Activated B cell treated with CpG ODN at 0.5 μM for 24 hours (primary cell): ENCODE measurements around the gene KCNQ1. TPM values are rescaled to one million over a fixed set of nuclear protein-coding genes. Genes with fewer than 3 reads are reported as not detected.

Experiments used
- ATAC-seq: fragments of 200-7000 bp; cut with Tn5 transposase; one replicate; pipeline ENCODE4 v1.10.0; 2021; ENCODE audit warnings: low read depth, mild to moderate bottlenecking, moderate library complexity
- CTCF ChIA-PET: fragments of 350-600 bp; sonication (Branson Sonifier 250); formaldehyde crosslinking; loops from one replicate; lab custom pipeline; 2021; ENCODE audit warnings: antibody characterized with exemption; lab: Charles Lee
- POLR2A ChIA-PET: fragments of 350-600 bp; sonication (Branson Sonifier 250); formaldehyde crosslinking; loops from one replicate; lab custom pipeline; 2021; ENCODE audit warnings: antibody characterized with exemption; lab: Charles Lee
- DNase-seq: peaks from one replicate; pipeline ENCODE4 v3.0.0; 2022
- H3K27ac Mint-ChIP-seq: one replicate; pipeline ENCODE4 v1.8.0; 2020; ENCODE audit warnings: mixed read lengths
- H3K27me3 Mint-ChIP-seq: one replicate; pipeline ENCODE4 v1.8.0; 2021; ENCODE audit warnings: mixed read lengths
- H3K36me3 Mint-ChIP-seq: one replicate; pipeline ENCODE4 v1.8.0; 2021; ENCODE audit warnings: low read depth, mixed read lengths
- H3K4me1 Mint-ChIP-seq: one replicate; pipeline ENCODE4 v1.8.0; 2021; ENCODE audit warnings: mixed read lengths
- H3K4me3 Mint-ChIP-seq: one replicate; pipeline ENCODE4 v1.8.0; 2020; ENCODE audit warnings: mild to moderate bottlenecking, mixed read lengths
- H3K9me3 Mint-ChIP-seq: one replicate; pipeline ENCODE4 v1.8.0; 2020; ENCODE audit warnings: mixed read lengths
- intact Hi-C: fragments of 100-400 bp; cut with micrococcal nuclease; formaldehyde crosslinking; loops from one replicate; pipeline ENCODE4 v1.15.1; 2024
- total RNA-seq: library from RNA; stranded (reverse); gene quantifications from 2 replicates; pipeline ENCODE4 v1.2.3, GENCODE V29; 2022
- TF ChIP-seq, protein P1 (sequence below): fragments of 200-600 bp; IDR thresholded peaks from one replicate; pipeline ENCODE4 v1.8.0; 2022; ENCODE audit warnings: antibody characterized with exemption, mild to moderate bottlenecking

KCNQ1 gene
- total RNA-seq, 1 donor from 2014 or later: 6.5 TPM

DNA sequence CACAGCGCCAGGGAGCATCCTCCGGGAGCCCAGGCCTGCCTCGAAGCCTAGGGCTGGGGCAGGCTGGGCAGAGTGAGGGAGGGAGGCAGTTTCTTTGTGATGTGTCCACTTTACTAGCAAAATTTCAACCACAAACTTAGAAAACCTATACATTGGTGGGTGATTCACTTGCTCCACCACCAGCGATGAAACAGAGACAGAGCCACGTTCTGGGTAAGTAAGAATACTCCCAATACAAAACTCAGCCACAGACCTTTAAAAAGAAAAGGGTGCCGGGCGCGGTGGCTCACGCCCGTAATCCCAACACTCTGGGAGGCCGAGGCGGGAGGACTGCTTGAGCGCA is 418.4 kb downstream of the KCNQ1 start:
- DNase-seq (no peak), ATAC-seq (no peak)
- ChIA-PET CTCF (no interaction called here), POLR2A (no interaction called here)
- intact Hi-C loops: no loop called here
- no peaks in the 10 kb centered on the region for H3K9me3 Mint-ChIP-seq
- H3K27ac Mint-ChIP-seq: no peak overlapping the region
- H3K4me1 Mint-ChIP-seq: peaks cover 5% of the 10 kb centered on the region
- TF ChIP-seq, protein P1, sequence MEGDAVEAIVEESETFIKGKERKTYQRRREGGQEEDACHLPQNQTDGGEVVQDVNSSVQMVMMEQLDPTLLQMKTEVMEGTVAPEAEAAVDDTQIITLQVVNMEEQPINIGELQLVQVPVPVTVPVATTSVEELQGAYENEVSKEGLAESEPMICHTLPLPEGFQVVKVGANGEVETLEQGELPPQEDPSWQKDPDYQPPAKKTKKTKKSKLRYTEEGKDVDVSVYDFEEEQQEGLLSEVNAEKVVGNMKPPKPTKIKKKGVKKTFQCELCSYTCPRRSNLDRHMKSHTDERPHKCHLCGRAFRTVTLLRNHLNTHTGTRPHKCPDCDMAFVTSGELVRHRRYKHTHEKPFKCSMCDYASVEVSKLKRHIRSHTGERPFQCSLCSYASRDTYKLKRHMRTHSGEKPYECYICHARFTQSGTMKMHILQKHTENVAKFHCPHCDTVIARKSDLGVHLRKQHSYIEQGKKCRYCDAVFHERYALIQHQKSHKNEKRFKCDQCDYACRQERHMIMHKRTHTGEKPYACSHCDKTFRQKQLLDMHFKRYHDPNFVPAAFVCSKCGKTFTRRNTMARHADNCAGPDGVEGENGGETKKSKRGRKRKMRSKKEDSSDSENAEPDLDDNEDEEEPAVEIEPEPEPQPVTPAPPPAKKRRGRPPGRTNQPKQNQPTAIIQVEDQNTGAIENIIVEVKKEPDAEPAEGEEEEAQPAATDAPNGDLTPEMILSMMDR: no peak
- H3K4me3 Mint-ChIP-seq: no peak overlapping the region
- no peaks in the 10 kb centered on the region for H3K36me3 Mint-ChIP-seq
- H3K27me3 Mint-ChIP-seq: peaks cover 42% of the 10 kb centered on the region

DNA sequence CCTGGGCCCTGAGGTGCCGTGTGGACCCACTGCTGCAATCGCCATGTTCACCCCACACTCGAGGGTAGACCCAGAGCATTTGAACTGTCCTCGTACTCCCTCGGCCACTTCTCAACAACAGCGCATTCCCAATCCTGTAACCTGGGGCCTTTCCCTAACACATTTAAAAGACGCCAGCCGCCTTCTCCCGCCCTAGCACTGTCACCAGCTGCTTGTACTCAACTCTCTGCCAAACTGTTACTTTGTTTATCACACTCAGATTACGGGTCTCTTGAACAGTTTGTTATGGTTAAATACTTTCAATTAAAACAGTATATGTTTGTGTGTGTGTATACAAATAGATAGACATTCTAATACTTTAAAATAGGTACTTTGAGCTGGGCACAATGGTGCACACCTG is 420.1 kb downstream of the KCNQ1 start:
- H3K4me1 Mint-ChIP-seq: peaks cover 11% of the 10 kb centered on the region
- TF ChIP-seq, protein P1: no peak
- H3K4me3 Mint-ChIP-seq: no peak overlapping the region
- ATAC-seq (no peak), DNase-seq (no peak)
- peaks cover 45% of the 10 kb centered on the region for H3K27me3 Mint-ChIP-seq
- intact Hi-C loops: no loop called here
- CTCF ChIA-PET: no interaction called here
- POLR2A ChIA-PET: no interaction called here
- H3K27ac Mint-ChIP-seq: no peak overlapping the region
- no peaks in the 10 kb centered on the region for H3K36me3 Mint-ChIP-seq
- H3K9me3 Mint-ChIP-seq: no peaks in the 10 kb centered on the region

DNA sequence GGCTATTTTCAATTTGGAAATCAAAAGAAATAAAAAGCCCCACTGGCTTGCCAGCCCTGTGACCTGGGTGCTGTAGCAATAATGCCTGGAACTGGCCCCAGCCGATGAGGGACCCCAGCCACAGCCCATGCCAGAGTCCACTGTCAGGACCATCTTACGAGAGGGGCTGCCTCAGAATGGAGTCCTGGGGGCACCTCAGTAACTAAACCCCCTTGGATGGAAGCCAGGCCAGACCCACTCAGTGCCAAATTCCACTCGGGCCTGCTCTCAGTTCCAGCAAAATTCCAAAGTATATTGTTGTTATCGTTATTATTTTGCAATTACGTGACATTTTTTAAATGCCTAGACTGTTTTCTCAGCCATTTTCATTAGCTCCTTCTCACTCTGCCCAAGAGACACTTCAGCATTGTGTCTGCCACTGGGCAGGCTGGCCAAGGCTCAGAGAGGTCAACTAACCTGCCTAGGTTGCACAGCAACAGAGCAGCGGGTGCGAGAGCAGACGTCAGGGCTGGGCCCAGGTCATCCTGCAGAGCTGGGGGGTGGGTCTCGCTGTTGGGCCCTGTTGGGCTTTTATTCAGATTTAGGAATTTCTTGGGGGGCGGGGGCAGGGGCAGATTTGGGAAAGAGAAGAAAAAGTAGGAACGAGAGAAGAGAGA is 421.2 kb downstream of the KCNQ1 start:
- H3K4me1 Mint-ChIP-seq: peaks cover 8% of the 10 kb centered on the region
- CTCF ChIA-PET: no interaction called here
- ATAC-seq (no peak), DNase-seq (no peak)
- TF ChIP-seq, protein P1: no peak
- intact Hi-C loops: no loop called here
- H3K9me3 Mint-ChIP-seq: no peaks in the 10 kb centered on the region
- no peak overlapping the region for H3K27ac Mint-ChIP-seq
- POLR2A ChIA-PET: no interaction called here
- H3K36me3 Mint-ChIP-seq: no peaks in the 10 kb centered on the region
- H3K4me3 Mint-ChIP-seq: no peak overlapping the region
- H3K27me3 Mint-ChIP-seq: peaks cover 47% of the 10 kb centered on the region

DNA sequence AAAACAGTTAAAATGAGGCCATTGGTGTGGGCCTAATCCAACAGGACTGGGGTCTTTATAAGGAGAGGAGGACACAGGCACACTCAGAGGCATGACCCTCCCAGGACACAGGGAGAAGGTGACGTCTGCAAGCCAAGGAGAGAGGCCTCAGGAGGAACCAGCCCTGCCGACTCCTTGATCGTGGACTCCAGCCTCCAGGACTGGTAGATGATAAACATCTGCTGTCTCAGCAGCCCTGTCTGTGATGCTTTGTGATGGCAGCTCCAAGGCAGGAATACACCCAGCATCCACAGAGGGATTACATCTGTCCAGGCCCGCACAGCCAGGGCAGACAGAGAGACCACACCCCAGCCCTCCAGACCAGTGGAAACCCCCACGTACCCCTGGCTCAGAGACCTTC is 422.3 kb downstream of the KCNQ1 start:
- no peak for DNase-seq
- Mint-ChIP-seq H3K27ac (no peak overlapping the region), H3K27me3 (peaks cover 45% of the 10 kb centered on the region), H3K9me3 (no peaks in the 10 kb centered on the region), H3K4me1 (peaks cover 8% of the 10 kb centered on the region), H3K4me3 (no peak overlapping the region), H3K36me3 (no peaks in the 10 kb centered on the region)
- TF ChIP-seq, protein P1: no peak
- POLR2A ChIA-PET: no interaction called here
- intact Hi-C loops: no loop called here
- CTCF ChIA-PET: no interaction called here
- ATAC-seq: no peak

DNA sequence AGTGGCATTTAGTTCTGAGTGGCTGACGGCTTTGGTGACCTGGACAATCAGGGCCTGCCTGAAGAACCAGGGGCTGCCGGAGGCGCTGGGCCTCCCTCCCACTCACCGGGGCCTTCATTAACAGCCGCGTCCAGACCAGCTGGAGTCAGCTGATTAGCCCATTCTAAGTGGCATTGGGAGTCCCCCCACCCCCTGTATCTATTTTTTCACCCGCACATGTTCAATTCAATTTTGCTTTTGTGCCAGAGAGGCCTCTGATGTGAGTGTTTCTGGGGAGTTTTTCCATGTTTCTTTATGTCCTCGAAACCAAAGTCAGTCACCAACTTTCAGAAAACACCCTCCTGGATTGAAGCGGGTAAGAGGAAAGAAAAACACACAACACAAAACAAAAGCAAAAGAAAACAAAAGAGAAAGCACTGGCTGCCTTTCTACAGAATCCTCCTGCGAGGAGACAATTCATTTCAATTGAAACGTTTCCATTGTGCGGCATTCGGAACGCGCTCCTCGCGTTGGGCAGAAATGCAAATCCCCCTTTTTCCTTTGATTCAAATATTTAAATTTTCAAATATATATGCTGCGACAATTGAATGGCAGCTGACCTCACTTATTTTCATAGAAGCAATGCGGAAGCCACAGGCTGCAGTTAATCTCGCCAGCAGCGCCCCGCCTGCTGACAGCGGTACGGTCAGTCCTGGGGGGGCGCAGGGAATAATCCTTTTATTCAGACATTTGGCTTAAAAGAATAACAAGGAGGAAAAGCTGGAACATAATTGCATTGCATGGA is 423.1 kb downstream of the KCNQ1 start:
- DNase-seq: no peak
- Mint-ChIP-seq H3K27ac (no peak overlapping the region), H3K9me3 (no peaks in the 10 kb centered on the region), H3K4me3 (no peak overlapping the region), H3K4me1 (peaks cover 8% of the 10 kb centered on the region), H3K27me3 (peaks cover 45% of the 10 kb centered on the region), H3K36me3 (no peaks in the 10 kb centered on the region)
- TF ChIP-seq, protein P1: no peak
- POLR2A ChIA-PET: no interaction called here
- no peak for ATAC-seq
- intact Hi-C loops: no loop called here
- CTCF ChIA-PET: interaction anchor here (1.7 kb wide), 1 partner anchor 335 kb away, joined by 4 read pairs; no protein-coding TSS in a partner anchor
